ENCODE measurements around the gene DDX17.

The DDX17 gene

DNA sequence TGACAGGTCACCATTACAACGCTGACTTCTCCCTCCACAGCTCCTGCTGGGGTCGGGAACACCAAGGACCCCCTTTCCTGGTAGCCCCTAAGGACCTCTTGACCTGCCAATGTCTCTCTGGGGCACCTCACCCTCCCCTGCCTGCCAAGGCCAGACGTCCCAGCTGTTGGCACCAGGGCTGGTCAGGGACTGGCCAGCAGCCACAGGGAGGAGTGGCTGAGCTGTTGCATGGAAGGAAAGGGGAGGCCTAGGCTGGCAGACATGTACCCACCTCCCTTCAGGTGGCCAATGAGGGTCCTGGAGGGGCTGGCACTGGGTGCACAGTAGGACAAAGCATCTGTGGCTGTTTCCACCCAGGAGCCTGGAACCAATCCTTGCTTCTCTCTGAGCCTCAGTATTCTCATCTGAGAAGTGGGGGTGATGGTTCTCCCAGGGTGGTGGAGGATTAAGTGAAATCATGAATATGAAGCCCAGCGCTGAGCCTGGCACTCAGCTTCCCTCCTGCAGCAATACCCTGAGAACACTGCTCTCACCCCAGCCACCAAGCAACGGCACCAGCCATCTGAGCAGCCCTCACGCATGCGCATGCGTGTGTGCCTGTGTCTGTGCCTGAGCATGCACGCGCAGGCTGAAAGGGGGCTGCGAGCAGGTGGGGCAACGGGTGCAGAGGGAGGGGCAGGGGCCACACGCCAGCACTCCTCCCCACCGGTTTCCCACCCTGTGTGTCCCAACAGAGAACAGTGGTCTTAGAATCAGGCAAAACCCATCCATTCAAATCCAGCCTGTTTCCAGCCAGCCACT lies 57.0 kb downstream of the DDX17 start:
- DNase-seq (ENCODE audit: low read depth in 2 of 2) = no peak

DNA sequence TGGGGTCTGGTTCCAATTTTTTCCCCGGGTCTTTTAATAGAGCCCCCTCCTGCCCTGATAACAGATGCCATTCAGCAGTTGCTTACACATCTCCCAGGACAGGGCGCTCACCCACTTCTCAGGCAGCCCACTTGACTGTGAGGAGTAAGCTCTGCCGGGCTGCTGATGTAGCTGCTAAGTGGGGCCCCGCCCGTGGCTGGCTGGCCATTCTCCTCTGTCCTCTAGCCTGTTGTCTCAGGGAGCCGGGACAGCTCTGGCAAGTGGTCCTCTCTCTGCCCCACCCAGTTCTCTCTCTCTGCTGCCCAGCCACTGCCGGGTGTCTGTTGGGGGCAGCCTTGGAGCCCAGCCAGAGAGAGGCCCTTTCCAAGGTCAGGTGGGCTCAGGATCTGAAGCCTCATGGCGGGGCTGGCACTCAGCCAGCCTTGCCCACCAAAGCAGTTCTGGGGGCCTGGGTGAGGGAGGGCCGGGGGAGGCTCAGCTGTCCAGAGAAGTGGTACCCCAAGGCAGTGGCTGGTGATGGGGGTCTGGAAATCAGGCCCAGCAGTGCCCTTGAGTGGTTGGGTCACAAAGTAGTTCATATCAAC lies 60.0 kb downstream of the DDX17 start:
- no peak for DNase-seq (ENCODE audit: low read depth in 2 of 2)

DNA sequence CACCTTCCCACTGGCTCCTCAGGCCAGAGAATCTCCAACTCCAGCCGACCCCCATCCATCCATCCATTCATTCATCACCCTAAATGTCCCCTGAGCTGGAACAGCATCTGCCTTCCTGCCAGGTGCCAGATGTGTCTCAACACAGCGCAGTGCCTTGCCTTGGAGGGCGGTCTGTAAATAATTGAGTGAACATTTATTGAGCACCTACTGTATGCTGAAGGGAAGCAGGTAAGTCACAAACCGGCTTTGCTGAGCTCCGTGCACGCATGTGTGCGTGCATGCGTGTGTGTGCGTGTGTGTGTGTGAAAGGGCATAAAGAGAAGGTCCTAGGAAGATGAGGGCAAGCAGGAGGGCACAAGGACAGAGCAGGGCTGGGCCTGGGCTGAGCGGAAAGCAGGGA lies 61.3 kb downstream of the DDX17 start:
- DNase-seq (ENCODE audit: low read depth in 2 of 2) = no peak

DNA sequence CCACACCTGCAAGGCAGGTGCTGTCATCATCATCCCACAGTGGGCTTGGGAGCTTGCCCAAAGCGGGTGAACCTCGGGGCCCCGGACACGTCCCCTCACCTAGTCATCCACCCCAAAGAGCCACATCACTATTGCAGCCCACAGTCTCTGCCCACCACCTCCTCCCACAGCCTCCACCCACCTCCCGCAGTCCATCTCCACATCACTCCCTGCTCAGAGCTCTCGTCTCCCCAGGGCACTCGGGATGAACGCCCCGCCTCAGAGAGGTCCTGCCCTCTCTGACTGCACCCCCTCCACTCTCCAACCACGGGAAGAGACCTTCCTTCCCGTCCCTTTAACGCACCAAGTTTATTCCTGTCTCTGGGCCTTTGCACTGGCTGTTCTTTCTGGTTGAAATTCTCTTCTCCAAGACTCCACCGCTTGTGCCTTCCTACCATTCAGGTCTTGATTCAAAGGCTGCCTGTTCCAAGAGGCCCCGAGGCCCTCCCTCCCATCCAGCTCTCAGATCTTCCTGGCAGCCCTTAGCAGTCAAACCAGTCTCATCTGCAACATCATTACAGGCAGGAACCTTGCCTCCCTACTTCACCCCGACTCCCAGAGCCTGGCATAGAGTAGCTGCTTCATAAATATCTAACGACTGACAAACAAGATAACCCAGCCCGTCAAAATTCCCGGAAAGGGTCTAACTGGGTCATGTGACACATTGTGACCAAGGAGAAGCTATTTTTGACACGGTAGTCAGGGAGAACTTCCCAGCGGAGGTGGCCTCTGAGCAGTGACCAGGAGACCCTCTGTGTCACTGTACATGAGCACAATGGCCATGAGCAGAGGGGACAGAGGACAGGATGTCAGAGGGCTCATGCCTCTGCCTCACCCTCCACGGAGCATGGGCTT lies 62.2 kb downstream of the DDX17 start:
- DNase-seq (ENCODE audit: low read depth in 2 of 2) = no peak

DNA sequence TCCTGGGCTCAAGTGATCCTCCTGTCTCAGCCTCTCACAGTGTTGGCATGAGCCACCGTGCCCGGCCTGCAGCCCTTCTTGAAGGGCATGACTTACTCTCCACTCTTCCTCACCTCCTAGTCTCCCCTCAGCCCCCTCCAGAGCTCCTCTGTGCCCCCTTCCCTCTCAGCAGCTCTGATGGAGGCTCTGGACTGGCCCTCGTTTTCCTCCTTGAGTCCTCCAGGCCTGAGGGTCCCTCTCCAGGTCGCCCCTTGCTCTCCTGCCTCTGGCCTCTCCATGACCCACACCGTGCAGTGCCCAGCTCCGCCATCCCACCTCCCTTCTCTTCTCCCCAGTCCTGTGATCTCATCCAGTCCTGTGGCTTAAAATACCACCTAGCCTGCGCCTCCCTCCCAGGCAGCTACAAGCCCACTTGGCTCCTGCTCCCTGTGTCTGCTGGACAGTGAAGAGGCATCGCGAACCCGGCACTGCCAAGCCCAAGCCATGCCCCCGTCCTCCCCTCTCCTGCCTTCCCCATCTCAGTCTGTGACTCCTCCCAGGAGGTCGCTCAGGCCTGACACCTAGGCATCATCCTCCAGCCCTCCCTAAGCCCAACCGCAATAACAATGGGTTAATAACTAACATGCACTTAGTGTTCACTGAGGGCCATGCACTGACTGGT lies 63.0 kb downstream of the DDX17 start:
- no peak for DNase-seq (ENCODE audit: low read depth in 2 of 2)

DNA sequence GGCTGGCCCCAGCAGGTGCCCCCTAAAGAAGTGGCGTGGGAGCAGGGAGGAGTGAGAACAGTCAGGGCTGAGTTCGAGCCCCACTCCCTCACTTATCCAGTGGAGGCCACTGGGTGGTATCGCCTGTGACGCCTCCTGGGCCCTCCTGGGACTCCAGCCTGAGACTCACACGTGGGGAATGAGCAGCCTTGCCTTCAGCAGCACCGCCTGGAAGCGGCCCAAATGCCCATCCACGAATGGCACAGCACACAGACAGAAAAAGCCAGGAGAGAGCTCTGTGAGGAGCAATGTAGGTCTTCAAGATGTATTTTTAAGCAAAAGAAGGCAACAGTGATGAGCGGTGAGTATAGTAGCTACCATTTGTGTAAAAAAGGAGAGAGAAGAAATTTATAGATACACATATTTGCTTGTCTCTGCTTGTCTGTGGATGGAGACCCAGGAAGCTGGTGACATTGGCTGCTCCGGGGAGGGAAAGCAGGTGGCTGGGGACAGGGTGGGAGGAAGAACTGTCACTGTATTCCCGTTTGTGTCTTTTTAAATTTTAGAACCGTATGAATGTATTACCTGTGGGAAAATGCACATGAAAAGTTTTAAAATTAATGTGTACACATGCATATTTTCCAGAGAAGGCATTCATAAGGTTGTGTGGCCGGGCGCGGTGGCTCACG lies 64.4 kb downstream of the DDX17 start:
- DNase-seq (ENCODE audit: low read depth in 2 of 2) = no peak

DNA sequence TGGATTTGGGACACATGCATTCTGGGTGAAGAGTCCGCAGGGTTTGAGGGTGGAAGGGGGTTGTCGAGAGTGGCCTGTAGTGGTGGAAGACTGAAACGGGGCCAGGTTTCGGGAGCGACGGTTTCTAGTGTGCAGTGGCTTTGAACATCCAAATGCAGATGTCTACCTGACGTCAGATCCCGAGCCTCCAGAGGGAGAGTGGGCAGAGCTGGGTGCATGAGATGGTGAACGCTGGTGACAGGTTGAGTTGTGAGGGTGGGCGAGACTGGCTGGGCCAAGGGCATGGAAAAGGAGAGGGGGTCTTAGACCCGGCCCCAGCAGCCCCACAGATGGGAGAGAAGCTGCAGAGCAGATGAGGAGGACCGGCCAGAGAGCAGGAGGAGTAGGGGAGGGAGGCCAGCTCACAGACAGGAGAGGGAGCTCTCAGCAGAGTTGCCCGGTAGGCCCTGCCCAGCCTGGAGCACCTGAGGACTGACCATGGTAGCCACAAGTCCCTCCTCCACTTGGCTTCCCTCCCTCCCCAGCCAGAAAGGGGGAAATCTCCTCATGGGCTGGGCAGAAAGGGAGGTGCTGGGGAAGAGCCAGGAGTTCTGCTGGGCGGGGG lies 65.3 kb downstream of the DDX17 start:
- no peak for DNase-seq (ENCODE audit: low read depth in 2 of 2)

DNA sequence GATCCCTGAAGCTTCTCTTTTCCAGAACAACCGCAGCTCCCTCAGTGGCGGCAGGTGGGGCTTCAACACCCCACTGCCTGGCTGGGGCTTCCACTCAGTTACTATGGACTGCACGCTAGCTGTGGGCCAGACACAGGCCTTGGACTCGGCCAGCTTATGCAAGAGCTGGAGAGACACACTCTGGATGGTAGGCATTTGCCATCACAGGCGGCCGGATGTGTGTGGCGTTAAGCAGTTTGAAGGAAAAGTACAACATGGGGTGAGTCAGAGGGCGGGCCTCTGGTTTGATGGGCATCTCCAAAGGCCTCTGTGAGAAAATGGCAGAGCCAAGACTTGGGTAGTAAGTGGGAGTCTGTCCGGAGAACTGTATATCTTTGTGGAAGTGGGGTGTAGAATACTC lies 68.7 kb downstream of the DDX17 start:
- DNase-seq (ENCODE audit: low read depth in 2 of 2) = no peak

DNA sequence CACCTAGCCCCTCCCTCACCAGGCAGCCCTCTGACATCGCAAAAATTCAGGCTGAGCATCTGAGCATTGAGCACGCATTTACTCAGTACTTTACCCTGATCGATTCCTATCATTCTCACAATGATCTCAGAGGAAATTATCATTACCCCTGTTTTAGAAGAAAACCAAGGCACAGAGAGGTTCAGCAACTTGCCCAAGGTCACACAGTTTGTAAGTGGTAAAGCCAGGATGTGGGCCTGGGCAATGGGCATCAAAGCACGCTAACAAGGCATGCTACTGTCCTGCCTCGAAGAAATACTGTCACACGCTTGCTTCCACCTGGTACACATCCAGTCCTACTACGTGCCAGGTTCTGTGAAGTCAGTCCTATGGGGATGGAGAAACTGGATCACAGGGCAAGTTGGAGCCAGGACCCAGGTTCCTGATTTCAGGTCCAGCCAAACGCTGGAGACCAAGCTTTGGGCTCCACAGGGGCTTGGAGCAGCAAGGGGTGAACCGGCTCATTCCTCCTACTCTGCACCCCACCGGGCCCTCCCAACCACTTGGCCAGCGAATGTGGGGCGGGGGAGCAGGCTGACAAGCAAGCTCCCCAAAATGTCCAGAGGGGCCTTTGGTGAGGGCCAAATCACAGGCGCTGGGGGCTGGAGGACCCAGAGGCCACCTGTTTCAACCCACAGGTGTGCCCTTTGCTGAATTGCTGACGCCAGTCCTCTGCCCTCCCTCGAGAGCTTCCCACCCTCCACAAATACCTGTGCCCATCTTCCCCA lies 69.3 kb downstream of the DDX17 start:
- no peak for DNase-seq (ENCODE audit: low read depth in 2 of 2)

DNA sequence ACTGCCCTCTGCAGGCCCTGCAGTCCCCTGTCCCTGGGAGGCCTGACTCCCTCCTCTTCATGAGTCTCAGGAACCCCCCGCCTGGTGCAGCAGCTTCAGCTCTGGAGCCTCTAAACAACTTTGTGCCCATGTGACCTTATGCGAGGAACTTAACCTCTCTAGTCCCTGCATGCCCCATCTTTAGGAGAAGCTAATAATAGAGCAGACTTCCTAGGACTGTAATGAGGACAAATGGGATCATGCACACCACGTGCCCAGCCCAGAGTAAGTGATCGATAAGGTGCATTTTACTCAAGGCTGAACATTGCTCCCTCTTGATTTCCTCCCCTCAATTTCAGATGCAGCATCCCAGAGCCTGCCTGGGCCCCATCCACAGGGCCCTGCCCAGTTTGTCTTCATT lies 70.1 kb downstream of the DDX17 start:
- DNase-seq (ENCODE audit: low read depth in 2 of 2) = no peak

DNA sequence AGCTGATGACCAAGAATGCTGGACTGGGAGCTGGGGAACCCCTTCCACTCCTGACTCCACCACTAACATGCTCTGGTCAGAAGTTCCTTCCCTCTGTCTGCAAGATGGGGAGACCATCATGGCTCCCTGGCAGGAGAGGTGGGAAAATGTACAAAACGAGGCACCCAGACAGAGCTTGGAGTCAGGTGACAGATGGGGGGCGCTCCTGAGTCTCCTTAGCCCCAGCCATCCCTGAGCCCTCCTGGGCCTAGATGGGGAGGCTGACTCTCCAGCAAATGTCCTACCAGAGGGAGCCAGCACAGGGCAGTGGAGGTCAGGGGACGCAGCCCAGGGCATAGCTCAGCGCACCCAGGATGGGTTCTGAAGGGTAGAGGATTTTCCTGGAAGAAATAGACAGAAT lies 71.1 kb downstream of the DDX17 start:
- DNase-seq (ENCODE audit: low read depth in 2 of 2) = no peak

DNA sequence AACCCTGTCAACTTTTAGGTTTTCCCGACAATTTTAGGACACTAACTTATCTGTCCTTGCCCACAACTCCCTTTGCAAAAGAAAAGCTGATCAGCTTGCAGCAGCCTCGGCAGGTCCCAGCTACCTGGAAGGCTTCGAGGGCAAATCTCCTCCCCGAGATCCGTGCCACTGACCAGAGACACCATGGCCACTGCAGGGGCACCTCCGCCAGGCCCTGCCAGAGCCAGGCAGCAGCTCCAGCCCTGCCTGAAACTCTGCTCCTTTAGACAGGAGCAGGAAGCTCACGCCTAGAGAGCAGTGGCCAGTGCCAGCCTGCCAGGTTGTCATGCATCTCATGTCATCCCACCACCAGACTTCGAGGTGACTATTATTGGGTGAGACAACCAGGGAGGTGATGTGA lies 72.2 kb downstream of the DDX17 start:
- no peak for DNase-seq (ENCODE audit: low read depth in 2 of 2)

Data from fibroblast of skin of left quadriceps (primary cell).